HUES64 (cell line): Measurements from ENCODE around the gene WWOX.

ENCODE experiments used
- H3K27ac ChIP-seq: 2 replicates; pipeline ENCODE4 v1.7.0; 2013; ENCODE audit warnings: low read depth, low read length, inconsistent platforms
- H3K27me3 ChIP-seq: 2 replicates; pipeline ENCODE4 v1.6.1; 2013; ENCODE audit warnings: mild to moderate bottlenecking, low read length; ENCODE audit not compliant: insufficient read depth
- H3K36me3 ChIP-seq: 2 replicates; pipeline ENCODE4 v1.6.1; 2013; ENCODE audit warnings: mild to moderate bottlenecking, low read length; ENCODE audit not compliant: insufficient read depth
- H3K4me1 ChIP-seq: 2 replicates; pipeline ENCODE4 v1.6.1; 2013; ENCODE audit warnings: mild to moderate bottlenecking, low read length, moderate library complexity; ENCODE audit not compliant: insufficient read depth
- H3K4me3 ChIP-seq: 2 replicates; pipeline ENCODE4 v1.5.1; 2013; ENCODE audit warnings: mild to moderate bottlenecking, low read length, moderate library complexity
- H3K9ac ChIP-seq: 2 replicates; pipeline ENCODE4 v1.6.1; 2013; ENCODE audit warnings: mild to moderate bottlenecking, low read depth, low read length
- H3K9me3 ChIP-seq: 2 replicates; pipeline ENCODE4 v1.6.1; 2013; ENCODE audit warnings: low read depth, low read length; ENCODE audit not compliant: insufficient read depth
- WGBS: fragments of 150-250, 120-280 bp; methylation state at CpG from one replicate; pipeline ENCODE4 v1.1.7; 2013; ENCODE audit warnings: missing lambda C conversion rate; 5-methylcytosine and 5-hydroxymethylcytosine counted together

The WWOX gene

DNA sequence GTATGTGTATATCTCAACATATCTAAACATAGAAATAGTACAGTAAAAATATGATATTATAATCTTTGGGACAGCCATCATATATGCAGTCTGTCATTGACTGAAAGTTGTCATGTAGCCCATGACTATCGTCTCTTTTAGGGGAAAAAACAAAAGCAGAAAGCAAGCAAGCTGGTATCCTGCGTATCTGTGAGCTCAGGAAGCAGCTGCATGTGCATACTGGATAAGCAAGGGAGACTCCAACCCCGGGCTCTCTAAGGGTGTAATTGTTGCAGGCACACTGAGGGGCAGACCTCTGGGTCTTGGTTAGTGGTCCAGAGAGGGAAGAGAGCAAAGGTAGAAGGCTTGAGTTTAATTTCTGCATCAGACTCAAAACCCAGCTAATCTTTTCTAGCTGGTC, 920.0 kb downstream of the WWOX start:
- H3K4me3 ChIP-seq, result no peak overlapping the region
- no peaks in the 10 kb centered on the region for H3K36me3 ChIP-seq
- H3K27ac ChIP-seq, result no peak overlapping the region
- no peaks in the 10 kb centered on the region for H3K9me3 ChIP-seq
- no peak overlapping the region for H3K9ac ChIP-seq
- H3K27me3 ChIP-seq, result no peaks in the 10 kb centered on the region
- 90% methylated on average over 3 of the region's 3 CpGs for WGBS
- no peaks in the 10 kb centered on the region for H3K4me1 ChIP-seq

DNA sequence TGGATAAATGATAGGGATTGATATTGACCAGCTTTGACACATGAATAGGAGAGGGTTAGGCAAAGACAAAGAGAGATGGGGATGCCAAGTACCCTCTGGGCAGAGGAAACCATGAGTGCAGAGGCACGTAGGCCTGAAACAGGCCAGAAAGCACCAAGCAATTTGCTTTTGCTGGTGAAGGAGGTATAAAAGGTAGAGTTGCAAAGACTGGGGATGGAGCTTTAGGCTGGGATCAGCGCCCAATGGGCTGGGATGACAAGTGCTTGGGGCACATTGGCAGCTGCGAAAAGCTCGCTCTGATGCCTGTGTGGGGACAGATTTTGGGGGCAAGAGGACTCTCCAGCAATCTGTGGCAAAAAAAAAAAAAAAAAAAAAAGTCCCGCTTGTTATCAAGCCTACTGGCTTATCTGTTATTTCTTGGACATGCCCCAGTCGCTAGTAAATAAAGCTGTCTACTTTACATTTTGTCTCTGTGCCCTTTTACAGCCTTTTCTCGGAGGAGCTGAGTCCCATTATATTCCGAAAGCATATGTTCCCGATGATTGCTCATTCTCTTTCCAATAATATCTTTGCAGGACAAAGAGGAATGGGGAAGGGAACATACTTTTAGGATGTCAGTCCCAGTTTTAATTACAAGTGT, 922.7 kb downstream of the WWOX start:
- Histone ChIP-seq H3K27me3 (no peaks in the 10 kb centered on the region), H3K9ac (no peak overlapping the region), H3K27ac (no peak overlapping the region), H3K9me3 (no peaks in the 10 kb centered on the region), H3K36me3 (no peaks in the 10 kb centered on the region), H3K4me1 (no peaks in the 10 kb centered on the region), H3K4me3 (no peak overlapping the region)
- 86% methylated on average over 9 of the region's 9 CpGs for WGBS

GRCh38 chr16:79026117-79026516, 926.7 kb downstream of the WWOX start:
- H3K9ac ChIP-seq, result no peak overlapping the region
- H3K9me3 ChIP-seq, result no peaks in the 10 kb centered on the region
- H3K27ac ChIP-seq, result no peak overlapping the region
- no peaks in the 10 kb centered on the region for H3K36me3 ChIP-seq
- H3K4me1 ChIP-seq, result no peaks in the 10 kb centered on the region
- 91% methylated on average over 4 of the region's 4 CpGs for WGBS
- no peak overlapping the region for H3K4me3 ChIP-seq
- no peaks in the 10 kb centered on the region for H3K27me3 ChIP-seq

- 96% methylated on average over 4 of the region's 4 CpGs for WGBS
- Histone ChIP-seq H3K9ac (no peak overlapping the region), H3K27me3 (no peaks in the 10 kb centered on the region), H3K4me3 (no peak overlapping the region), H3K9me3 (no peaks in the 10 kb centered on the region), H3K27ac (no peak overlapping the region), H3K36me3 (no peaks in the 10 kb centered on the region), H3K4me1 (no peaks in the 10 kb centered on the region)
Measured at GRCh38 chr16:79036541-79036940, 937.1 kb downstream of the WWOX start.

DNA sequence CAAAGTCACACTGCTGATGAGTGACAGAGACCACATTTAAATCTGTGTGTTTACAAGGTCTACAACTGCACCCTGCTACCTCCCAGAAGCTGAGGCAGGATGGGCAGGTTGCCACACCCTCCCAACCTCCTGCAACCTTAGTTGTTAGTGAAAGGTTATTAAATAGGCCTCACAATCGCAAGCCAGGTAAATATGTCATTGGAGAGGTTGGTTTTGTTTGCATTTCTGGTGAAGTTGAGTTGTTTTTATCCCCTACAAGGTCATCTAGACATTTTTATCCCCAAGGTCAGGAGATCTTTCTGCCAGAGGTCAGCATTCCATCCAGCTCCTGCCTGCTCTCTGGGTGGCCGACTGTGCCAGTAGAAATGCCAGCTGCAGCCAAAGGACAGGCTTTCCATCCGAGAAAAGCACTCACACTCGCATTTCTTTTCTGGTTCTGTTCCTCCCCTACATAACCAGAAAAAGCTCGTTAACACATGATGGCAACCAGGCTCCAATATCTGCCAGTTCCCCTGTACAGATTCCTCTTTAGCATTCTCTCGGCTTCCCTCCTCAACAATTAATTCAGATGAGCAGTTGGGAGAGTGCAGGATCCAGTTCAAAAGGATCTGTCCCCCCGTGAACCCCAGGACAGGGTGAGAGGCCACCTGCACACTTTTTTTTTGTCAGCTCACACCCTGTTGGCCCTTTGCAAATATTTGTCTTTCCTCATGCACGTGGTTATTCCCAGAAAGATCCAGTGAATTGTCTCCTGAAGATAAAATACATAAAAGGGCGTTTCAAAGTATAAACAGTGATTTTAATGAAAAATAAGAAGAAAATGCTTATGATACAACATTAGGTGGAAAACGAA, 938.3 kb downstream of the WWOX start:
- H3K4me1 ChIP-seq, result no peaks in the 10 kb centered on the region
- 90% methylated on average over 9 of the region's 10 CpGs for WGBS
- no peaks in the 10 kb centered on the region for H3K9me3 ChIP-seq
- no peak overlapping the region for H3K9ac ChIP-seq
- no peaks in the 10 kb centered on the region for H3K36me3 ChIP-seq
- no peaks in the 10 kb centered on the region for H3K27me3 ChIP-seq
- no peak overlapping the region for H3K4me3 ChIP-seq
- H3K27ac ChIP-seq, result no peak overlapping the region

DNA sequence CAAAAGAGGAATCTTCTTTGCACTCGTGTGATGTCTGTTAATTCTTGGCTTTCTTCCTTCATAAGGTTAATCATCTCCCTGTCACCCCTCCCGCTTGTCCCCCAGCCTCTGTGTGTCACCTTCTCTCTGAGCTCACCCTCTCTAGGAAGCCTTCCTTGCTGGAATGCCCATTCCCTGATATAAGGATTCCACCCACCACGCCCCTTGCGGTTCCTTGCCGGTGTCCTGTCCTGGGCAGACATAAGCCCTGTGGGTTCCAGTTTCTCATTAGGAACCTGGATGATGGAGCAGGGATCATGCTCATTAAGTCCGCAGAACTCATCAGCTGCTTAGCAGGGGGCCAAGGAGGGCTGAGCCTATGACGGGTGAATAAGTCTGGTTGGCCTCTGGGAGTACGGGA, 941.8 kb downstream of the WWOX start:
- Histone ChIP-seq H3K27ac (no peak overlapping the region), H3K9ac (no peak overlapping the region), H3K4me3 (no peak overlapping the region), H3K4me1 (no peaks in the 10 kb centered on the region), H3K9me3 (no peaks in the 10 kb centered on the region), H3K36me3 (no peaks in the 10 kb centered on the region), H3K27me3 (no peaks in the 10 kb centered on the region)
- WGBS, result 80% methylated on average over 8 of the region's 8 CpGs

- WGBS, result 92% methylated on average over 1 of the region's 2 CpGs
- Histone ChIP-seq H3K36me3 (no peaks in the 10 kb centered on the region), H3K27me3 (no peaks in the 10 kb centered on the region), H3K9ac (no peak overlapping the region), H3K27ac (no peak overlapping the region), H3K4me3 (no peak overlapping the region), H3K9me3 (no peaks in the 10 kb centered on the region), H3K4me1 (peaks cover 2% of the 10 kb centered on the region; the same call in 1 of the 2 replicates)
Measured at GRCh38 chr16:79042141-79042540, 942.7 kb downstream of the WWOX start.

GRCh38 chr16:79042886-79043285, 943.4 kb downstream of the WWOX start:
- WGBS, result 75% methylated on average over 3 of the region's 3 CpGs
- no peak overlapping the region for H3K9ac ChIP-seq

GRCh38 chr16:79045191-79045590, 945.7 kb downstream of the WWOX start:
- no peaks in the 10 kb centered on the region for H3K9me3 ChIP-seq
- H3K9ac ChIP-seq, result no peak overlapping the region
- H3K36me3 ChIP-seq, result no peaks in the 10 kb centered on the region
- no peak overlapping the region for H3K27ac ChIP-seq
- H3K4me1 ChIP-seq, result peaks cover 2% of the 10 kb centered on the region; the same call in 1 of the 2 replicates
- no peaks in the 10 kb centered on the region for H3K27me3 ChIP-seq
- WGBS, result 91% methylated on average over 2 of the region's 2 CpGs
- H3K4me3 ChIP-seq, result no peak overlapping the region

More at GRCh38 chr16:79042886-79043285, 943.4 kb downstream of the WWOX start:
- no peaks in the 10 kb centered on the region for H3K36me3 ChIP-seq
- no peak overlapping the region for H3K27ac ChIP-seq
- no peaks in the 10 kb centered on the region for H3K27me3 ChIP-seq
- no peak overlapping the region for H3K4me3 ChIP-seq
- H3K9me3 ChIP-seq, result no peaks in the 10 kb centered on the region
- peaks cover 2% of the 10 kb centered on the region; the same call in 1 of the 2 replicates for H3K4me1 ChIP-seq

DNA sequence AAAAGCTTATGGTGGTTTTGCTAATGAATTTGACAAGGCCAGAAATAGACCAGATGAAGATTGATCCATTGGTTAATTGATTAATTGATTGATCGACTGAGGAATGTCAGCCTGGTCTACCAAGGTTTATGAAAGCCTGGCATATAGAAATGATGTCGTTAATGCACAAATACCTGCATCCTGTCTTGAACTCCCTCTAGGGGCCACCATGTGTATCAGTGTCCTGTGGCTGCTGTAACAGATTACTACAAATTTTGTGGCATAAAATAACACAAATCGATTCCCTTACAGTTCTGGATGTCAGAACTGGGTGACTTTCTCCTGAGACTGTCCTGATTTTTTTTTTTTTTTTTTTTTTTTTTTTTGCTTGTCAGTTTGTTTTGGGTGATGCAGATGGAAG, 947.9 kb downstream of the WWOX start:
- Histone ChIP-seq H3K27ac (no peak overlapping the region), H3K4me1 (peaks cover 2% of the 10 kb centered on the region; the same call in 1 of the 2 replicates)
- 77% methylated on average over 3 of the region's 3 CpGs for WGBS

GRCh38 chr16:79049040-79049439, 949.6 kb downstream of the WWOX start:
- peaks cover 11% of the 10 kb centered on the region for H3K4me1 ChIP-seq
- no peaks in the 10 kb centered on the region for H3K9me3 ChIP-seq
- H3K27ac ChIP-seq, result no peak overlapping the region
- 95% methylated on average over 6 of the region's 6 CpGs for WGBS
- H3K9ac ChIP-seq, result no peak overlapping the region
- no peaks in the 10 kb centered on the region for H3K27me3 ChIP-seq
- H3K4me3 ChIP-seq, result no peak overlapping the region
- no peaks in the 10 kb centered on the region for H3K36me3 ChIP-seq

More for the DNA sequence above, 947.9 kb downstream of the WWOX start:
- H3K27me3 ChIP-seq, result no peaks in the 10 kb centered on the region
- H3K36me3 ChIP-seq, result no peaks in the 10 kb centered on the region
- H3K9me3 ChIP-seq, result no peaks in the 10 kb centered on the region
- H3K4me3 ChIP-seq, result no peak overlapping the region
- no peak overlapping the region for H3K9ac ChIP-seq
